GM12891 (cell line): ENCODE data around the gene SDC3.

Experiments used
- DNase-seq: peaks from one replicate; pipeline ENCODE4 v3.0.0; 2011; ENCODE audit warnings: low spot score; ENCODE audit not compliant: insufficient read length
- FAIRE-seq: peaks from 2 replicates; lab custom pipeline; 2011; peaks lifted over from hg19 to GRCh38; lab: Jason Lieb, UNC
- PAX5 ChIP-seq: IDR thresholded peaks from 2 replicates; pipeline ENCODE4 v1.6.1; 2011; ENCODE audit warnings: low read length, moderate library complexity, mild to moderate bottlenecking; ENCODE audit not compliant: insufficient read depth, severe bottlenecking
- POLR2A ChIP-seq: IDR thresholded peaks from 2 replicates; pipeline ENCODE4 v1.6.1; 2011; ENCODE audit warnings: low read depth, low read length, control low read depth
- POLR2AphosphoS5 ChIP-seq: IDR thresholded peaks from 2 replicates; pipeline ENCODE4 v1.6.1; 2011; ENCODE audit warnings: low read depth, low read length, control low read depth
- POU2F2 ChIP-seq: IDR thresholded peaks from 2 replicates; pipeline ENCODE4 v1.6.1; 2011; ENCODE audit warnings: low read depth, mild to moderate bottlenecking, control low read depth, low read length, moderate library complexity
- SPI1 ChIP-seq: IDR thresholded peaks from 2 replicates; pipeline ENCODE4 v1.6.1; 2011; ENCODE audit warnings: low read depth, low read length, control low read depth
- TAF1 ChIP-seq: IDR thresholded peaks from 2 replicates; pipeline ENCODE4 v1.6.1; 2011; ENCODE audit warnings: low read depth, low read length, control low read depth

The SDC3 gene

GRCh38 chr1:30891227-30891552, 17.4 kb downstream of the SDC3 start:
- FAIRE-seq, result no peak
- DNase-seq, result no peak
- TF ChIP-seq PAX5 (no peak), SPI1 (no peak), TAF1 (no peak), POLR2AphosphoS5 (no peak), POLR2A (no peak), POU2F2 (no peak)

GRCh38 chr1:30890502-30891226, 17.9 kb downstream of the SDC3 start:
- FAIRE-seq (no peak), DNase-seq (no peak)
- TF ChIP-seq TAF1 (no peak), SPI1 (no peak), POLR2AphosphoS5 (no peak), PAX5 (no peak)

GRCh38 chr1:30889511-30889910, 19.0 kb downstream of the SDC3 start:
- no peak for DNase-seq
- no peak for FAIRE-seq
- no peak for TF ChIP-seq PAX5
- TF ChIP-seq POLR2AphosphoS5, result no peak
- no peak for TF ChIP-seq POLR2A
- no peak for TF ChIP-seq TAF1
- TF ChIP-seq SPI1, result no peak
- TF ChIP-seq POU2F2, result no peak

GRCh38 chr1:30888975-30889374, 19.6 kb downstream of the SDC3 start:
- no peak for TF ChIP-seq POU2F2
- TF ChIP-seq POLR2A, result no peak
- TF ChIP-seq SPI1, result no peak
- TF ChIP-seq PAX5, result no peak
- no peak for TF ChIP-seq TAF1
- TF ChIP-seq POLR2AphosphoS5, result no peak
- no peak for DNase-seq
- no peak for FAIRE-seq

- no peak for TF ChIP-seq POLR2AphosphoS5
- TF ChIP-seq TAF1, result no peak
- TF ChIP-seq SPI1, result no peak
- no peak for TF ChIP-seq POLR2A
- TF ChIP-seq PAX5, result no peak
- TF ChIP-seq POU2F2, result no peak
- DNase-seq (no peak), FAIRE-seq (no peak)
These were observed 20.2 kb downstream of the SDC3 start for GRCh38 chr1:30888391-30888790.

GRCh38 chr1:30887485-30888315, 20.9 kb downstream of the SDC3 start:
- DNase-seq (no peak), FAIRE-seq (no peak)
- TF ChIP-seq POLR2A (no peak), SPI1 (no peak), POLR2AphosphoS5 (no peak), TAF1 (no peak), POU2F2 (no peak), PAX5 (no peak)

- no peak for DNase-seq
- no peak for FAIRE-seq
These were observed 21.7 kb downstream of the SDC3 start for GRCh38 chr1:30886710-30887428.

GRCh38 chr1:30885570-30886522, 22.7 kb downstream of the SDC3 start:
- TF ChIP-seq POLR2A (no peak), TAF1 (no peak), POU2F2 (no peak), POLR2AphosphoS5 (no peak), SPI1 (no peak), PAX5 (no peak)
- no peak for FAIRE-seq
- DNase-seq, result no peak

More at GRCh38 chr1:30886710-30887428, 21.7 kb downstream of the SDC3 start:
- no peak for TF ChIP-seq TAF1
- no peak for TF ChIP-seq POLR2AphosphoS5
- no peak for TF ChIP-seq POU2F2
- no peak for TF ChIP-seq SPI1
- TF ChIP-seq POLR2A, result no peak
- no peak for TF ChIP-seq PAX5
